ENCODE measurements around the gene MROH8.

Gene MROH8

DNA sequence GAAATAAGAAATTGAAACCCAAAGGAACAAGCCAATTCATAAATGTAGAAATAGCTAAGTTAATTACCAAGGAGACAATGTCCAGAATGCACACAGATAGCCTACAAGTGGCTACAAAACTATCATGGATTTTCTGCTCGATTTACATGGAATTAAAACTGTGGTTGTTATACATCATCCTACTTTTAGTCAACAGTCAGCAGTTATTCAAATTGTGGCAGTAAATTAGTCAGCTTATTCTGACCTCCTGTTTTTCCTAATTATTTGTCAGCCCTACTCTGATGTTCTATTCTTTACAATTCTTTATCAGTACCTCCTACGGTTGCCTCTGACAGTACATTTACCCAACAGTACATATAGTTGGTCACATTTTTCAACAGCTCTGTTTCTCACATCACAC, 113.2 kb downstream of the MROH8 start:
- no peak for DNase-seq (ENCODE audit: low spot score)
- TF ChIP-seq, protein P1, sequence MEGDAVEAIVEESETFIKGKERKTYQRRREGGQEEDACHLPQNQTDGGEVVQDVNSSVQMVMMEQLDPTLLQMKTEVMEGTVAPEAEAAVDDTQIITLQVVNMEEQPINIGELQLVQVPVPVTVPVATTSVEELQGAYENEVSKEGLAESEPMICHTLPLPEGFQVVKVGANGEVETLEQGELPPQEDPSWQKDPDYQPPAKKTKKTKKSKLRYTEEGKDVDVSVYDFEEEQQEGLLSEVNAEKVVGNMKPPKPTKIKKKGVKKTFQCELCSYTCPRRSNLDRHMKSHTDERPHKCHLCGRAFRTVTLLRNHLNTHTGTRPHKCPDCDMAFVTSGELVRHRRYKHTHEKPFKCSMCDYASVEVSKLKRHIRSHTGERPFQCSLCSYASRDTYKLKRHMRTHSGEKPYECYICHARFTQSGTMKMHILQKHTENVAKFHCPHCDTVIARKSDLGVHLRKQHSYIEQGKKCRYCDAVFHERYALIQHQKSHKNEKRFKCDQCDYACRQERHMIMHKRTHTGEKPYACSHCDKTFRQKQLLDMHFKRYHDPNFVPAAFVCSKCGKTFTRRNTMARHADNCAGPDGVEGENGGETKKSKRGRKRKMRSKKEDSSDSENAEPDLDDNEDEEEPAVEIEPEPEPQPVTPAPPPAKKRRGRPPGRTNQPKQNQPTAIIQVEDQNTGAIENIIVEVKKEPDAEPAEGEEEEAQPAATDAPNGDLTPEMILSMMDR (IDR thresholded peaks at IDR 0.05; ENCODE audit: extremely low read depth, insufficient read depth, missing control alignments), result no peak
- in situ Hi-C loops (cut with MboI; ENCODE audit: low pct_unique_long_range_greater_than_20kb, low sequenced_read_pairs, unreplicated experiment), result no loop called here

GRCh38 chr20:37055276-37055675, 124.1 kb downstream of the MROH8 start:
- in situ Hi-C loops (cut with MboI; ENCODE audit: low pct_unique_long_range_greater_than_20kb, low sequenced_read_pairs, unreplicated experiment), result no loop called here
- no peak for DNase-seq (ENCODE audit: low spot score)
- TF ChIP-seq, protein P1 (IDR thresholded peaks at IDR 0.05; ENCODE audit: extremely low read depth, insufficient read depth, missing control alignments), result no peak

GRCh38 chr20:37053230-37053950, 126.0 kb downstream of the MROH8 start:
- TF ChIP-seq, protein P1 (IDR thresholded peaks at IDR 0.05; ENCODE audit: extremely low read depth, insufficient read depth, missing control alignments), result no peak
- in situ Hi-C loops (cut with MboI; ENCODE audit: low pct_unique_long_range_greater_than_20kb, low sequenced_read_pairs, unreplicated experiment), result no loop called here
- DNase-seq (ENCODE audit: low spot score), result no peak
